GM19240 (cell line): Measurements from ENCODE around the gene DHTKD1.
"Not testable (repeated sequence)": the region's sequence is repeated elsewhere in the genome, so short reads cannot be mapped to it uniquely, and the experiment has no call there.

Experiments used
- DNase-seq: peaks from one replicate; pipeline ENCODE4 v3.0.0; 2011; ENCODE audit warnings: low spot score; ENCODE audit not compliant: insufficient read length

Gene DHTKD1

DNA sequence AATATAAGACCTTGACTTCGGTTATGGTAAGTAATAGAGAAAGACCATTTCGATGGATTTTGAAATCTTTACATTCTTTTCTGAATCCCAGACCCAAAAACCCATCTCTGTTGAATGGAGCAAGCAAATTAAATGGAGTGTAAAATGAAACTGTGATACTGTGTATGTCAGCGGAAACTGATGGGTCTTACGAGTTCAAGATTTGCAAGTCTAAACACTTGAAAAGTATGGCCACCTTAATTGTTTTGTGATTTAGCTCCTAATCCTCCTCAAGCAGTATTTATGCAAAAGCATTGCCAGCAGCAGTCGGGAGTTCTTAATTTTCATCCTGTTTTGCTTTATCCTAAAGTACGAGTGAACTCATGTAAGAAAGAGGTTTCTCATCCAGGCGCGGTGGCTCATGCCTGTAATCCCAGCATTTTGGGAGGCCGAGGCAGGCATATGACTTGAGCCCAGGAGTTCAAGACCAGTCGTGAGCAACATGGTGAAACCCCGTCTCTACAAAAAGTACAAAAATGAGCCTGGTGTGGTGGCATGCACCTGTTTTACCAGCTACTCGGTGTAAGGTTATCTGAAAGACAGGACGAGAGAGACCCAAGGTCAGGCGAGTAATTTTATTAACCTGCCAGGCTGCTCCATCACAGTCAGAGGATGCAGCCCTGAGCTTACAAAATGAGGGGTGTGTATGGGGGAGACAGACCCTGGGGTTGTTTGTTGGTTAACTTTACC, 5.8 kb upstream of the DHTKD1 start:
- no peak for DNase-seq

DNA sequence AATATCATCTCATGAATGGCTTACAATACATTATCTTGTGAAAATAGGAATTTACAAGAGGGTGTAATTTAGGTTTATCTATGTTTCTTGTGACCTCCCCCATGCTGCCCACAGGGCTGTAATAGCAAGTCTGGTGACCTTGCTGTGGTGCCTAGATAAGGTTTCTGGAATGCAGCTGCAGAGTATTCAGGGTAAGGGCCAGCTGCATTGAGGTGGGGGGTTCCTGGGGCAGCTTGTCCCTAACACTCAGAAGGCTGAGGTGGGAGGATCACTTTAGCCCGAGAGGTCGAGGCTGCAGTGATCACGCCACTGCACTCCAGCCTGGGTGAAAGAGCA, 5.3 kb upstream of the DHTKD1 start:
- DNase-seq = no peak

DNA sequence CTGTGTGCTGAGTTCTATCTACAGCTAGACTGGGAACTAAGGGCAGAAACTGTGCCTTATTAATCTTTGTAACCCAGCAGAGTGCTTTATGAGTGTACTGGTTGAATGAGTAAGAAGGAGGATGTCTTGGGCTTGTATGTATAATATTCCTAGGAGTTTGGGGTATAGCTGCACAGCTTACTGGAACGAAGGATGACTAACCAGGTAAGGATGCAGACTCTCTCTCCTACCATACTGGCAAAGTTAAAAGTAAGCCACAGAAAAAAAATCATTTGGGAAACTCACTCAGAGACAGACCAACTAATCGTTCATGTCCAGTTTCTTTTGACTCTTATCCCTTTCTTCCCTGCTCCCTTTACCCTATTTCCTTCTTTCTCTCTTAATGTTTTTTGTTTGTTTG, 1.4 kb upstream of the DHTKD1 start:
- DNase-seq = no peak

DNA sequence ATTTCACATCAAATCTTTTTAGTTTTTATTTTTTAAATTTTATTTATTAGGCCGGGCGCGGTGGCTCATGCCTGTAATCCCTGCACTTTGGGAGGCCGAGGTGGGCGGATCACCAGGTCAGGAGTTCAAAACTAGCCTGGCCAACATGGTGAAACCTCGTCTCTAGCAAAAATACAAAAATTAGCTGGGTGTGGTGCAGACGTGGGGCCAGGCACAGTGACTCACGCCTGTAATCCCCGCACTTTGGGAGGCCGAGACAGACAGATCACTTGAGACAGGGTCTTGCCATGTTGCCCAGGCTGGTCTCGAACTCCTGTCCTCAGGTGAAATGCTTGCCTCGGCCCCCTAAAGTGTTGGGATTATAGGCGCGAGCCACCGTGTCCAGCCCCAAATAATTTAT, 2.7 kb downstream of the DHTKD1 start:
- not testable (repeated sequence) for DNase-seq

DNA sequence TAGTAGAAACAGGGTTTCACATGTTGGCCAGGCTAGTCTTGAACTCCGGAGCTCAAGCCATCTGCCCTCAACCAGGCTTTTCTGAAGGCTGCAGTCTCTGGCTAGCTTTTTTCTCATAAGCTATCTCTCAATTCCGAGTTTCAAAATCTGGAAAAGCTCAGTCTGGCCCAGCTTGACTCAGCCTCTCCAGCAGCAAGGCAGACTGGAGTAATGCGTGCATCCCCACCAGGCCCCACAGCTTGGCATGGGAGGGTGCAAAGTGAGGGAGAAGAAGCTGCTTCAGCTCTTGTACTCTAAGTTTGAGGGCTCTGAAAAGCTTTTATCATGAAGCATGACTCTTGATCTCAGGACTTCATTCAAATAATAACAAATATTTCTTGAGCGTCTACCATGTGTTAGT, 4.8 kb downstream of the DHTKD1 start:
- no peak for DNase-seq

DNA sequence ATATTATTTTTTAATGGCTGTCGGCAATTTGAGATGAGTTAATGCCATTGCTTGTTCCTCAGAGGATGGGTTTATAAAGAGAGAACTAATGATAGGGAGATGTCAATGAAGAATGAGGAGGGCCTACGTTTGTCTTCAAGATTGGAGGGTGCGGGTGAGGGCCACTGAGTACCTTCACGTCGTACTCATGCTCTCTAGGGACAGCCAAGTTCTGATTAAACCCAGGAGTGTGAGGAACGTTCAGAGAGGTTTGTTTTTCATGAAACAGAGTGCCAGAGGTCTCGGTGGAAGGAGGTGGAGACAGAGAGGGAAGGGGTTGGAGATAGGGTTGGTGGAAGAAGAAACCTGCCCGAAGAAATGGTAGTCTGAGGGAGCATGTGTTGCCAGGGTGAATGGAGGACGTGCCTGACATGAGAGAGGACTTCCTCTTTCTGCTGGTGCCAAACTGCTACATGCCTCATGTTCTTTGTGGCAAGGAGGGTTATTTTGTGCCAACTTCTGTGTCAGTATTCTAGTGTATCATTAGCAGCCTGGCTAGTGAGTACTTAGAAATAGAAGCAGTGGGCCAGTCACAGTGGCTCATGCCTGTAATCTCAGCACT, 8.9 kb downstream of the DHTKD1 start:
- DNase-seq = no peak

DNA sequence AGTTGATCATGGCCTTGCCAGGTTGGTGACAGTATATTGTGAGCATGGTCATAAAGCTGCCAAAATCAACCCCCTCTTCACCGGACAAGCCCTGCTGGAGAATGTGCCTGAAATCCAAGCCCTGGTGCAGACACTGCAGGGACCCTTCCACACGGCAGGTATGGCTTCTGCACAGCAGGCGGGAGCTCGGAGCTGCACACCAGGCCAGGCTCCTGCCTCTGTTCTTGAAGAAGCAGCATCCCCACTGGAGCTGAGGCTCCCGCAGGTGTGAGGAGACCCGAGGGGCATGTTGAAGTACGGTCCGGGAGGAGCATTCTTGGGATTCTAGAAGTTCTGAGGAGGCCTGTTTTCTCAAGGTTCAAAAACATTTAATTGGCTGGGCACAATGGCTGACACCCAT, 12.7 kb downstream of the DHTKD1 start:
- DNase-seq = no peak

DNA sequence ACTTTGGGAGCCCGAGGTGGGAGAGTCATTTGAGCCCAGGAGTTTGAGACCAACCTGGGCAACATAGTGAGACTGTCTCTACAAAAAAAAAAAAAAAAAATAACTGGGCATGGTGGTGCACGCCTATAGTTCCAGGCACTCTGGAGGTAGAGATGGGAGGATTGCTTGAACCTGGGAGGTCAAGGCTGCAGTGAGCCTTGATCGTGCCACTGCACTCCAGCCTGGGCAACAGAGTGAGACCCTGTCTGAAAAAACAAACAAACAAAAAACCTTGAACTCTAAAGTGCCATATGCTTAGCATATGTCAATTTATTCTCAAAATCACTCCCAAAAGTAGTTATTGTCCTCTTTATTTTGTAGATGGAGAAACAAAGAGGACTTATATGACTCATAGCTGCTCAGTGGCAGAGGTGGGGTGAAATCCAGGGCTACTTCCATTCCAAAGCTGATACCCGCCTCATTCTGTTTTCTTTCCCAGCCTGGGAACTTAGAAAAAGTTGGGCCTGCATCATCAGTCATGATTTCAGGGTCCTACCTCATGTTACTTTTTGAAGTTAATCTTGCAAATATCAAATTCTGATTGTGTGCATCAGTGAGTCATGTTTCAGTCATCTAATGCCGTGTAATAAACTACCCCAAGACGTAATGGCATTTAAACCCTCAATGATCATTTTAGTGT, 13.3 kb downstream of the DHTKD1 start:
- no peak for DNase-seq

DNA sequence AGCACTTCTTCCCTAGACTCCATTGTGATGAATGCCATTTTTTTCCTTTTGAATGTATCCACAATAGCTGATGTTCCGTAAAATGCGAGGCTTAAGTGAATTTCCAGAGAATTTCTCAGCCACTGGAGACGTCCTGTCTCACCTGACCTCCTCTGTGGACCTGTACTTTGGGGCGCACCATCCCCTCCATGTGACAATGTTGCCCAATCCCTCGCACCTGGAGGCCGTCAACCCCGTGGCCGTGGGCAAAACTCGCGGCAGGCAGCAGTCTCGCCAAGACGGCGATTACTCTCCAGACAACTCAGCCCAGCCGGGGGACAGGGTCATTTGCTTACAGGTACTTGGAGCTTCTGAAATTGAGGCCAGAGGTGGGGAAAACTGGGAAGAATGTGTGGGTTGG, 20.2 kb downstream of the DHTKD1 start:
- DNase-seq = no peak

DNA sequence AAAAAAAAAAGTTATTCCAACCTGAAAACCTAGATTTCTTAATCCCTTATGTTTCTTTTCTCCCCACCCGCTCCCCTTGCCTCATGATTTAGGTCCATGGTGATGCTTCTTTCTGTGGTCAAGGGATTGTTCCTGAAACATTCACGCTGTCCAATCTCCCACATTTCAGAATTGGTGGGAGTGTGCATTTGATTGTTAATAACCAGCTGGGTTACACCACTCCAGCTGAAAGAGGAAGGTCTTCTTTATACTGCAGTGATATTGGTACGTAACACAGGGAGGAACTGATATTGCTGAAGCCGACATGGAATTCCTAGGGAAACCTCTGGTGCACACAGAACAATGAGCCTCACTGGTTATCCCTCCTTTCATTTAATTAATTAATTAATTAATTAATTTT, 22.7 kb downstream of the DHTKD1 start:
- DNase-seq = no peak

DNA sequence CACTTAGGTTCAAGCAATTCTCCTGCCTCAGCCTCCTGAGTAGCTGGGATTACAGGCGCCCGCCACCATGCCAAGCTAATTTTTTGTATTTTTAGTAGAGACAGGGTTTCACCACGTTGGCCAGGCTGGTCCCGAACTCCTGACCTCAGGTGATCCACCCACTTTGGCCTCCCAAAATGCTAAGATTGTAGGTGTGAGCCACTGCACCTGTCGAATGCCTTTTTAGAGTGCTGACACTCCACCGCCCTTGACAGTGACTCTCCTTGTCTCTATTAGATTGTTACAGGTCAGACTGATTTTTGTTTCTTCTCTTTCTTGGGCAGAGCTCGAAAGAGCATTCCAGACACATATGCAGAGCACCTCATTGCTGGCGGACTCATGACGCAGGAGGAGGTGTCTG, 28.6 kb downstream of the DHTKD1 start:
- not testable (repeated sequence) for DNase-seq

DNA sequence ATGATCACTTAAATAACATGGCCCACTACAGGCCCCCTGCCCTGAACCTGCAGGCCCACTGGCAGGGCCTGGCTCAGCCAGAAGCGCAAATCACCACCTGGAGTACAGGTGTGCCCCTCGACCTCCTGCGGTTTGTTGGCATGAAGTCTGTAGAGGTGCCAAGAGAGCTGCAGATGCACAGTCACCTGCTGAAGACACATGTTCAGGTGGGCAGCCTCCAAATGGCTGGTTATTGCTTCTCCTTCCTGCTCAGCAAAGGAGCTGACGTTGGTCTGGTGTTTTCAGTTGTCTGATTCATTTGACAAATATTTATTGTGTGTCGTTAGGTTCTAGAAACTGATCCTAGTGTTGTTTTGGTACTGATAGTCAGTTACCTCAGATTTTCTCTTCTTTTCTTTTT, 29.0 kb downstream of the DHTKD1 start:
- DNase-seq = no peak

DNA sequence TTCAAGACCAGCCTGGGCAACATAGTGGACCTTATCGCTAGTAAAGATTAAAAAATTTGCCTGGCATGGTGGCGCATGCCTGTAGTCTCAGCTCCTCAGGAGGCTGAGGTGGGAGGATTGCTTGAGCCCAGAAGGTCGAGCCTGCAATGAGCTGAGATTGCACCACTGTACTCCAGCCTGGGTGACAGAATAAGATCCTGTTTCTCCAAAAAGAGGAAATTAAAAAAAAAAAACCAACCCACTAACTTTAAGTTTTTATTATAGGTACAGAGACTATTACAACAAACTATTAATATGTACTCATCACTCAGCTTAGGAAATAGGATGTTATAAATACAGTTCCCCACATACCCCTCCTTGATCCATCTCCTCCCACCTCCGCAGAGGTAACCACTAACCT, 30.2 kb downstream of the DHTKD1 start:
- no peak for DNase-seq

DNA sequence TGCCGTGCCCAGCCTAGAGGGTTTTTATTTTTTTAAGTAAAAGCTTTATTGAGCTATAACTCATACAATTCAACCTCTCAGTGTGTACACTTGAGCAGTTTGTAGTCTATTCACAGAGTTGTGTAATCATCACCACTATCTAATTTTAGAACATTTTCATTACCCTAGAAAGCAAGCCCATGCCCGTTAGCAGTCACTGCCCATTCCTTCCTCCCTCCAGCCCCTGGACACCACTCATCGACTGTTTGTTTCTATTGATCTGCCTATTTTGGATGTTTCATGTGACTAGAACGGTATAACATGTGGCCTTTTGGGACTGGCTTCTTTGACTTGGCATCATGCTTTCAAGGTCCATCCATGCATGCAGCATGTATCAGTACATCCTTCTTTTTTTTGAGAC, 35.0 kb downstream of the DHTKD1 start:
- no peak for DNase-seq

DNA sequence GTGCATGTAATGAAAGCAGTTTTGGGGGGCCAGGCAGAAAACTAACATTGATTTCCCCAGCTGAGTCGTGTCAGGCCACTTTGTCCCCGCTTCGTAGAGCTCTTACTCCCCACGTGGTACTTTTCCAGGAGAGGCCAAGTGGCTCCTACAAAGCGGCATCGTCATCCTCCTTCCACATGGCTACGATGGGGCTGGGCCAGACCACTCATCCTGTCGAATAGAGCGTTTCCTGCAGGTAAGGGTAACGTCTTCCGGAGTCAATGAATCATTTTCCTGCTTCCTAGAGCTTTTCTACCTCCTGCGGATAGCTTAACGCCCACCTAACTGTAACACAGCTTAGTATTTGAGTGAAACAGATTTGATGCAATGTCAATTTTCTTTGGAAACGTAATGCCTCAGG, 39.0 kb downstream of the DHTKD1 start:
- no peak for DNase-seq

DNA sequence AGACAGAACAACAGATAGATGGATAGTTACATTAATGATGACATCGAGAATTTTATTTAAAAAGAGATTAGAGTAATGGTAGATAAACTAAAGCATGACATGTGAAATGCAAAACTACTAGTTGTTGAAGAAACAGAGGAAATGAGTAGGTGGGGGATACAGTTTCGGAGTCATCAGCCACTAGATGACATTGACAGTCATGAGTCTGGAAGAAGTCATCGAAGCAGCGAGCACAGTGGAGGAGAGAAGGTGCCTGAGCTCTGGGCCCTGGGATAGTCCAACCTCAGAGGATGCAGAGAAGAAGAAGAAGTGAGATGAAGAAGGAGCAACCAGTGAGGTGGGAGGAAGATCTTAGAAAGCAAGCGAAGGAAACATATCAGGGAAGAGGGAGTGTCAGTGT, 40.5 kb downstream of the DHTKD1 start:
- DNase-seq = no peak

DNA sequence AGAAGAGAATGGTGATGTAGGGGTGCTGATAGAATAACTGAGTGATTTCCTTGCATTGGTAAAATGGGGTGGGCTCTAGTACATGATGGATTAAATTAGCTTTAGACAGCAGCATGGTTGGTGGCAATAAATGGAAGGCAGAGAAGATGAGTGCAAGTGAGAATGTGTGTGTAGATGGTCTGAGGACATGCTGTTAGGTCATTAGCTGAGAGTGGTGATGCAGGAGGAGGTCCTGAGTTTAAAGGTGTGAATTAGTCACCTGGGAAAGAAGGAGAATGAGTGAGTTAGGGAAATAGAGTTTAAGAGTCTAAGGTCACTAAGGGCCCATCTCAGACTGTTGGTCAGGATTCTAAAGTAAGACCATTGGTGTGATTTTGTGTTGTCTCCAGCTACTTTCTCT, 42.8 kb downstream of the DHTKD1 start:
- no peak for DNase-seq

DNA sequence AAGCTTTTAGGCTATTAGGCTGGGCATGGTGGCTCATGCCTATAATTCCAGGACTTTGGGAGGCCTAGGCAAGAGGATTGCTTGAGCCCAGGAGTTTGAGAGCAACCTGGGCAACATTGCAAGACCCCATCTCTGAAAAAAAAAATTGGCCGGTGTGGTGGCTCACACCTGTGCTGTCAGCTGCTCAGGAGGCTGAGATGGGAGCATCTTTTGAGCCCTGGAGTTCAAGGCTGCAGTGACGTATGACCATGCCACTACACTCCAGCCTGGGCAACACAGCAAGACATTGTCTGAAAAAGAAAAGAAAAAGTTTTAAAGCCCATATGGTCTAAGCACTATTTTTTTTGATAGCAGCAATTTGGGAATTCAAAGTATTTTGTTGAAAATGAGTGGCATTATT, 44.9 kb downstream of the DHTKD1 start:
- no peak for DNase-seq

DNA sequence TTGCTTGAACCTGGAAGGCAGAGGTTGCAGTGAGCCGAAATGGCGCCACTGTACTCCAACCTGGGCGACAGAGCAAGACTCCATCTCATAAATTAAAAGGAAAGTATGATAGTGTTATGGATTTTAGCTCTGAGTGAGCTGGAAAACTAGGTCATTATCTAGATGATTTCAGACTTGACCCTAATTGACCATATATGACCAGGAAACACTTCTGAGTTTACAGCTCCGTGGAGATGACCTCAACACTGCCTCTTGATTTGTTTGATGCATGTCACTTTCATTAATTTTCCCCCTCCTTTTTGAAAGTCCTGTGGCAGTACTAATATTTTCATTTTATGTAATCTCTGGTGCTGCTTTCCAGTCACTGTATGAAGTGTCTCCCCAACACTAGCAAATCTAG, 52.9 kb downstream of the DHTKD1 start:
- DNase-seq = no peak

DNA sequence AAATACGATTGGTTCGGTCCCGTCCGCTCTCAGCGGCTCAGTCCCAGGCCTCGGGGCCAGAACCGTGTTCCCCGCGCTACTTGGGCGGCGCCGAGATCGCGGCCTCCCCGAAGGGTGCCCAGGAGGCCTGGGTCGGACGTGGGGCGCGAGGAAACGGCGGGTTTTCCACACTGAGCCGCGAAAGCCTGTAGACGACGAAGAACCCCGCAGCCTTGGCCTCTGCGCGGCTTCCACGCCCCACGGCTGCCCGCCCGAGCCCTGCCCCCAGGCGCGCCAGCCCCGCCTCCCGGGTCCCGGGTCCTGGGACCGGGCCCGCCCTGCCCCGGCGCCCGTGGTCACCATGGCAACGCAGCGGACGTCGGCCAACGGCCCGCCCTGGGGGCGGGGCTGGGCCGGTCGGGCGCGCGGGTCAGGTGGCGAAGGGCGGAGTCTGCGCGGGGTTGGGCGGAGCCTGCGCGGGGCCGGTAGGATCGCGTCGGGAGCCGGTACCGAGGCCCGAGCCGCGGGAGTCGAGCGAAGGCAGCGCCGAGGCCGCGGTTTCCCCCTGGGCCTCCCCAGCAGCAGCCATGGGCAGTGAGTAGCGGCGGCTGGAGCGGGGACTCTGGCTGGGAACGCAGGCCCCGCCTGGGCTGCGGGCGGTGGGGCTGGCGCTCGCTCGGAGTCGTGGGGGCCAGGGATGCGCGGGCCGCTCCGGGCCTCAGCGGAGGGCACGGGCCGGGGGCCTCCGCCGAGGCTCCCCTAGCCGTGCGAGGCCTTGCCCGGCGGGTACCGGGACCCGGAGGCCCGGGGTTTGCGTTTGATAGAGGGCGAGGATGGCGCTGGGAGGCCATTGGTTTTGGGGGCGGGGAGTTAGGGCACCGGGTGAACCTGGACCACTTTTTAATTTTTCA, 60.7 kb downstream of the DHTKD1 start, which contains the start of gene SEC61A2:
Gene SEC61A2, plus strand, starts transcription at position 456 of the 890 bp plus-strand sequence. Its CDS starts 111 bp downstream, at position 567.
- DNase-seq = peak; percentile 95

DNA sequence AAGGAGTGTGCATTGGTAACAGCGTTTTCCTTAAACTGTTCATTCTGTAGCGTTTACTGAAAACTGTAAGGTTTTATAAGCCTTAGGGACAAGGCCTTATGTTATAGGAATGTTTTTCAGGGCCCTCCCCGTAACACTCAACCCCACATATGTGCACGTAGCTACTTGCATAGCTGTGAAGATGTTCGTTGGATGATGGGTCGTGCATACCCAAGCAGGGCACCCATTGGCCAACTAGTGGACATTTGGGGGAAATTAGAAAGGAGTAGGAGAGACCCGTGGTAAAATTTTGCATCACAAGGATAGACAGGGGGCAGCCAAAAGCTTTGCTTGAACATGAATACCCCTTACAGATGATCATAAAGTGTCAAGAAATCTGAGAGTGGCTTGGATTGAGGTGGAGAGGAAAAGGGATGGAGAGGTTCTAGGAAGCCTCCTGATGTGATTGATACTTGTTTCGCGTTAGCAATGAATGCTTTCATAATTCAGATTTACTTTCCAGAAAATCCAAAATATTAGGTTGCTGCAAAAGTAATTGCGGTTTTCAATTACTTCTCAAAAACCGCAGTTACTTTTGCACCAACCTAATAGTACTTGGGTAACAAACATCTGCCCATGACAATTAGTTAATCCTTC, 61.6 kb downstream of the DHTKD1 start:
- peak; percentile 33 for DNase-seq
